ENCODE measurements around the gene GOT1.

DNA sequence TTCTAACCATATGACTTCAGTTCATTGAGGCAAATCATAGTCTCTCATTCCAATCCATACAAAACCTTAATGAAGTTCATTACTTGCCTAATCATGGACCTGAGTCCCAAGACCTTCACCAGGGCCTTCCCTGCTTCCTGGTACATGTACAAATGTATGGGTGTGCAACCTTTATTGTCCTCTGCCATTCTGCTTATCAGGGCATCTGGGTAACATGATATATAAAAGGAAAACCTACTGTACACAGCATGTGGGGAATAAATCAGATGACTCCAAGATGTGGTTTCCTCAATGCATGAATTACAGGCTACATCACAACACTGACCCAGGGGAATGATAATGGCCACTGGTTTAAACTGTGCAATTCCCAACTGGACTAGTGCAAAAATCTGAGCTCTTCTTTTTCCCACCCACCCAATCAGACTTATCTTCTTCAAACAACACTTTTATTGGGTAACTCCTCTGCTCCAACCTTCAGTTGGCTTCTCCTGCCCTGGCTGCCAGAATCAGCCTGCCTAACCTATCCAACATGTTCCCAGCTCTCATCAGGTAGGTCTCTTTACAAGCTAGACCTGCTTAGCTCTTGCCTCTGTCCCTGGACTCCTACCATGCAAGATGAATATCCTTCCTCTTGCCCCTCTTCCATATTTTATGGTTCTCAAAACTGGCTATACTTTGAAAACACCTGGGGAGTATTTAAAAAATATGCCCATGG lies 11.4 kb downstream of the GOT1 start:
- TF ChIP-seq, protein P1, sequence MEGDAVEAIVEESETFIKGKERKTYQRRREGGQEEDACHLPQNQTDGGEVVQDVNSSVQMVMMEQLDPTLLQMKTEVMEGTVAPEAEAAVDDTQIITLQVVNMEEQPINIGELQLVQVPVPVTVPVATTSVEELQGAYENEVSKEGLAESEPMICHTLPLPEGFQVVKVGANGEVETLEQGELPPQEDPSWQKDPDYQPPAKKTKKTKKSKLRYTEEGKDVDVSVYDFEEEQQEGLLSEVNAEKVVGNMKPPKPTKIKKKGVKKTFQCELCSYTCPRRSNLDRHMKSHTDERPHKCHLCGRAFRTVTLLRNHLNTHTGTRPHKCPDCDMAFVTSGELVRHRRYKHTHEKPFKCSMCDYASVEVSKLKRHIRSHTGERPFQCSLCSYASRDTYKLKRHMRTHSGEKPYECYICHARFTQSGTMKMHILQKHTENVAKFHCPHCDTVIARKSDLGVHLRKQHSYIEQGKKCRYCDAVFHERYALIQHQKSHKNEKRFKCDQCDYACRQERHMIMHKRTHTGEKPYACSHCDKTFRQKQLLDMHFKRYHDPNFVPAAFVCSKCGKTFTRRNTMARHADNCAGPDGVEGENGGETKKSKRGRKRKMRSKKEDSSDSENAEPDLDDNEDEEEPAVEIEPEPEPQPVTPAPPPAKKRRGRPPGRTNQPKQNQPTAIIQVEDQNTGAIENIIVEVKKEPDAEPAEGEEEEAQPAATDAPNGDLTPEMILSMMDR (IDR thresholded peaks at IDR 0.05): no peak
- TF ChIP-seq KAT7 (CRISPR knock-in tag; IDR thresholded peaks at IDR 0.05; ENCODE audit: borderline replicate concordance) (no peak), JUN (CRISPR knock-in tag; IDR thresholded peaks at IDR 0.05) (no peak), TEAD1 (CRISPR knock-in tag; IDR thresholded peaks at IDR 0.05) (no peak), ZNF317 (CRISPR knock-in tag; IDR thresholded peaks at IDR 0.05; ENCODE audit: borderline replicate concordance, low read depth) (no peak), ZNF263 (CRISPR knock-in tag; IDR thresholded peaks at IDR 0.05; ENCODE audit: low read depth) (no peak)
- TF ChIP-seq, protein P2, sequence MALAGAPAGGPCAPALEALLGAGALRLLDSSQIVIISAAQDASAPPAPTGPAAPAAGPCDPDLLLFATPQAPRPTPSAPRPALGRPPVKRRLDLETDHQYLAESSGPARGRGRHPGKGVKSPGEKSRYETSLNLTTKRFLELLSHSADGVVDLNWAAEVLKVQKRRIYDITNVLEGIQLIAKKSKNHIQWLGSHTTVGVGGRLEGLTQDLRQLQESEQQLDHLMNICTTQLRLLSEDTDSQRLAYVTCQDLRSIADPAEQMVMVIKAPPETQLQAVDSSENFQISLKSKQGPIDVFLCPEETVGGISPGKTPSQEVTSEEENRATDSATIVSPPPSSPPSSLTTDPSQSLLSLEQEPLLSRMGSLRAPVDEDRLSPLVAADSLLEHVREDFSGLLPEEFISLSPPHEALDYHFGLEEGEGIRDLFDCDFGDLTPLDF (CRISPR knock-in tag; IDR thresholded peaks at IDR 0.05): no peak
